Measurements from ENCODE around the gene SLC9A6. TPM values are rescaled to one million over a fixed set of nuclear protein-coding genes. Genes with fewer than 3 reads are reported as not detected.

The SLC9A6 gene
- total and polyA plus RNA-seq, 5 donors = 16.0 to 19.8 (median 18.0) TPM

Other genes starting within 250 kb of the SLC9A6 start
- not detected for gene CT45A3, start 217.2 kb upstream of the SLC9A6 start, total RNA-seq
- not detected for gene CT45A3, start 217.2 kb upstream of the SLC9A6 start, polyA plus RNA-seq
- not detected for gene CT45A5, start 199.9 kb upstream of the SLC9A6 start, total RNA-seq
- not detected for gene CT45A5, start 199.9 kb upstream of the SLC9A6 start, polyA plus RNA-seq
- gene CT45A6, start 182.6 kb upstream of the SLC9A6 start, total RNA-seq = not detected
- gene CT45A6, start 182.6 kb upstream of the SLC9A6 start, polyA plus RNA-seq = not detected
- gene CT45A2, start 165.4 kb upstream of the SLC9A6 start, total RNA-seq = not detected
- gene CT45A2, start 165.4 kb upstream of the SLC9A6 start, polyA plus RNA-seq = not detected
- not detected for gene CT45A7, start 148.2 kb upstream of the SLC9A6 start, total RNA-seq
- not detected for gene CT45A7, start 148.2 kb upstream of the SLC9A6 start, polyA plus RNA-seq
- not detected for gene CT45A8, start 130.9 kb upstream of the SLC9A6 start, total RNA-seq
- not detected for gene CT45A8, start 130.9 kb upstream of the SLC9A6 start, polyA plus RNA-seq
- not detected for gene CT45A9, start 113.6 kb upstream of the SLC9A6 start, total RNA-seq
- not detected for gene CT45A9, start 113.6 kb upstream of the SLC9A6 start, polyA plus RNA-seq
- gene CT45A10, start 92.0 kb upstream of the SLC9A6 start, total RNA-seq = not detected
- not detected for gene CT45A10, start 92.0 kb upstream of the SLC9A6 start, polyA plus RNA-seq
- gene SAGE1, start 91.7 kb upstream of the SLC9A6 start, total RNA-seq = not detected
- gene SAGE1, start 91.7 kb upstream of the SLC9A6 start, polyA plus RNA-seq = not detected
- gene MMGT1, start 11.4 kb upstream of the SLC9A6 start, total RNA-seq = 10 to 100 TPM; 26.2 to 29.5 (median 26.5) TPM
- 7.0 TPM for gene MMGT1, start 11.4 kb upstream of the SLC9A6 start, polyA plus RNA-seq
- 100 to 1,000 TPM; 255 to 871 (median 312) TPM for gene FHL1, start 162.1 kb downstream of the SLC9A6 start, total RNA-seq
- 442 TPM for gene FHL1, start 162.1 kb downstream of the SLC9A6 start, polyA plus RNA-seq

All from right cardiac atrium (tissue), 5 donors.